Fibroblast of lung (primary cell): ENCODE measurements around the gene TBC1D8.

Experiments
- CTCF ChIP-seq, 2 donors: IDR thresholded peaks in 1 of 2; conservative IDR thresholded peaks in 1 of 2; 1 replicate in 1 of 2; 2 replicates in 1 of 2; pipeline ENCODE4 v1.5.1; 2011 to 2012; ENCODE audit warnings: low read length in 2 of 2, control low read depth in 1 of 2, inconsistent platforms in 1 of 2, low read depth in 1 of 2, mild to moderate bottlenecking in 1 of 2
- EZH2 ChIP-seq: IDR thresholded peaks from 2 replicates; pipeline ENCODE4 v1.5.1; 2012; ENCODE audit warnings: low read length, control low read depth, mild to moderate bottlenecking; ENCODE audit errors: missing control alignments

- TF ChIP-seq CTCF (conservative IDR thresholded peaks at IDR 0.05 in 1 of 2, IDR thresholded peaks at IDR 0.05 in 1 of 2; ENCODE audit: low read depth in 1 of 2, low read length in 2 of 2) (no peak), EZH2 (no peak)
These were observed 44.6 kb downstream of the TBC1D8 start for GRCh38 chr2:101106453-101107181.
